ENCODE data around the gene DNAJC15.

GRCh38 chr13:43128504-43128961 is 105.1 kb downstream of the DNAJC15 start:
- TF ChIP-seq CTCF (IDR thresholded peaks at IDR 0.05) (no peak), POLR2A (IDR thresholded peaks at IDR 0.05) (no peak)
